Measurements from ENCODE around the gene TACSTD2.
"Not testable (repeated sequence)": the region's sequence is repeated elsewhere in the genome, so short reads cannot be mapped to it uniquely, and the experiment has no call there.

Gene TACSTD2

GRCh38 chr1:58568271-58568860 lies 8.7 kb downstream of the TACSTD2 start:
- in situ Hi-C loops (cut with HindIII; ENCODE audit: low sequenced_read_pairs) = no loop called here

- in situ Hi-C loops (cut with HindIII; ENCODE audit: low sequenced_read_pairs) = no loop called here
Measured at GRCh38 chr1:58566339-58566738, 10.7 kb downstream of the TACSTD2 start.

GRCh38 chr1:58563715-58564114 lies 13.3 kb downstream of the TACSTD2 start:
- in situ Hi-C loops (cut with HindIII; ENCODE audit: low sequenced_read_pairs) = not testable (repeated sequence)

DNA sequence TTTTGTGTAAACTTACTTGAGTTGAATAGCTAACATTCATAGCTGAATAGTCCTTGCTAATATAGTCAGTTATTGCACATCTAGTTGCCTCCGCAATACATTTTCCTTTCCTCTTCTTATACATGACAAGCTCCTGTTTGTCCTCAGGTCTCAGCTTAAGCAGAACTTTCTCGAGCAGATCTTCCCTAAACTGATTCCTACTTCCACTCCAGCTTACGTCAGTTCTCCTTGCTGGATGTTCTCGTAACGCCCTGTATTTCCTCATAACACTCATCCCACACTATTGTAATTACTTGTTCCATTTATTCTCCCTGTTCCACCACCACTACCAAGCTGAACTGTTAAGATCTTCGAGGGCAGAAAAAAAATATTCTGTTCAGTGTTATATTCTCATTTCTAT lies 15.4 kb downstream of the TACSTD2 start:
- in situ Hi-C loops (cut with HindIII; ENCODE audit: low sequenced_read_pairs) = no loop called here

GRCh38 chr1:58555393-58555792 lies 21.7 kb downstream of the TACSTD2 start:
- in situ Hi-C loops (cut with HindIII; ENCODE audit: low sequenced_read_pairs) = no loop called here

DNA sequence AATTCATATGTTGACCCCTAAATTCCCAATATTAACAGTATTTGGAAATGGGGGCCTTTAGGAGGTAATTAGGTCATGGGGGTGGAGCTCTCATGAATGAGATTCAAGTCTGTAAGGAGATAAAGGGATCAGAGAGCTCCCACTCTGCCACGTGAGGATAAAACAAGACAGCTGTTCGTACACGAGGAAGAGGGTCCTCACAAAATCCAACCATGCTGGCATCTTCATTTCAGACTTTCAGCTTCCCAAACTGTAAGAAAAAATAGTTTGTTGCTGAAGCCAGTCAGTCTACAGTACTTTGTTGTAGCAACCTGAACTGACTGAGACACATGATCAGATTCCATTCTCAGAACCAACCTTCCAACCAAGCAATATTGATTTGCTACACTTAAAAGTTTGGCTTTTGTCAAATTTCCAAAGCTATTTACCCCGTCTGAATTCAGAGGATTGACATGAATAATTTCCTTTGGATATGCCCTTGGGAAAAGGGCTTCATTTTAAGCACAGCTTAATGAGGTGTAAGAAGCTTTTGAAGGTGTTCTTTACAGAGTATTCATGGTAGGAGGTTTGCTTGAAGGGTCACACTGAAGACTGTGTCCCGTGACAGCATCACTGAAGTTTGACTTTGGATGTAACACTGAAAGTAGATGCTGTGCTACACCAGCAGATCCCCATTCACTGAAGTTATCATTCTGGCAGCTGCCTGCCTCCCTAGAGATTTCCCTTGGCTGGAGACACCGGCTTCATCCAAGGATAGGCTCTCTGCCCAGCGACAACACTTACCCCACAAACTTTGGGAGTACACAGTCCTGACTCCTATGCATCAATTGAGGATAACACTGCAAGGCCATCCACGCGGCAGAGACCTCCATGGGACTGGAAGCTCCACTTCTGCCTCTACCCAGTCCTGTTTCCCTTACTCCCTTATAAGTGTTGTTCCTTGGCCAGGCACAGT lies 25.6 kb downstream of the TACSTD2 start:
- in situ Hi-C loops (cut with HindIII; ENCODE audit: low sequenced_read_pairs) = no loop called here

DNA sequence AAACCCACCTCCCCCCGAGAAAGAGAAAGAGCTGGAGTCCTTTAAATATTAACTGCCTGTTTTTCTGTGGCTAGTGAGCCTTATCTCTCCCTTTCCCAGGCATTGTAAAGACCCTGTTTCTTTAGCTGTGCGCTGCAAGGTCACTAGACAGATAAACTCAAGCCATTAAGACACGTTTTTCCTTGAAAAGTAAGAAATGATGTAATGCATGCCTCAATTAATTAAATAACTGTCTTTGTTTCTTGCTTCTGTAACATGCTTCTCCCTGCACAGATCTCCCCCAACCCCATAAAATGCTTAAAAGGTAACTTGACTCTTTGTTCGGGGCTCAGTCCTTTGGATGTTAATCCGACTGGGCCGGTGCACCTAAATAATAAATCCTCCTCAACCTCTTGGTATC lies 27.8 kb downstream of the TACSTD2 start:
- in situ Hi-C loops (cut with HindIII; ENCODE audit: low sequenced_read_pairs) = not testable (repeated sequence)

DNA sequence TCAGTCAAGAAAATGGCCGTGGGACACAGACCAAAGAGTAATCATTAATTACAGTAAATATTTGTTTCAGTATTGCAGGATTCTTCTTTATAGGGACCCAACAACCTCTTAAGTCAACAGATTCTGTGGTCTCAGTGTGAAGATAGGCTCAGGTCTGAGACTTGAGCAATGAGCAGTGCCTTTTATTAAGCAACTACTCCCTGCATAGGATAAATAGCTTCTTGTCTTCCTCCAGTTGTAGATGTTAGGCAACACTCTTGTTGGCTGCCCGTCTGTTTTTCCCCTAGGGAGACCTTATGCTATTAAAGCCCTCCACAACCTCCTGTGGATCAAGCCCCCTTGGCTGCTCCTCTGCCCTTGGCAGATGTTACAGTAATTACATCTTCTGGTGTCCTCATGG lies 28.7 kb downstream of the TACSTD2 start:
- in situ Hi-C loops (cut with HindIII; ENCODE audit: low sequenced_read_pairs) = no loop called here

DNA sequence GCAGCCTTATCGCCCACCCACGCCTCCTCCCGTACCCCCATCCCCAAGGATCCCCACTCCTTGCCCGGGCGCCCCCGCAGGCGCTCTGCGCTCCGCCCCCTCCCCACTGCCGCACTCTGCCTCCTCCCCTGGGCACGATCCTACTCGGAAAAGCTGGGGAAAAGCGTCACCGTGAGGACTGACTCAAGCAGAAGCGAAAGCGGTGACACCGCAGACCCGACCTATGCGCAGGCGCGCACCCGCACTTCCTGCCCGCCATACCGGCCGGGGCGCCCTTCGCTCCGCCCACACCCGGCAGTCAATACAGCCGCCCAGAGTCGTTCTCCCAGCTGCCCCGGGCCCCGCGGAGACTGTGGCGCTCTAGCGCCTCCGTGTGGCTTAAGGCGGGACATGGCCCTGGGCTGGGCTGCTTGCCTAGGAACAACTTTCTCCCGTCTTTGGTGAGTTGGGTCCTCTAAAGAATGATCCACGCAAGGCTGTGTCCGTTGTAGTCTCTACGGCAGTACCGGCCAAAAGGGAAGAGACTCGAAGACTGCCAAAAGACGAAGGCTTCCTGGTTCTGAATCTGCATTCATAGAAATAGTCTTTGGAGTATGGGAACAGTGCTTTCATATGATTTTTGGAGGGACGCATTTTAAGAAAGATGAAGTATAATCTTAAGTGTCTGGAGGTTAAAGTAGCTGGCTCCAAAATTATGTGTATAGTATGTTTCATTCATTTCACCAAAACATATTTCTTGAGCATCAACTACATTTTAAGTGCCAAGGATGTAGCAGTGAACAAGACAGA lies 30.3 kb downstream of the TACSTD2 start, which contains the start of gene OMA1:
OMA1 (minus strand) TSS at position 207 of the 789 bp plus-strand sequence. CDS start 7,432 bp downstream, outside the sequence.
- in situ Hi-C loops (cut with HindIII; ENCODE audit: low sequenced_read_pairs) = no loop called here

DNA sequence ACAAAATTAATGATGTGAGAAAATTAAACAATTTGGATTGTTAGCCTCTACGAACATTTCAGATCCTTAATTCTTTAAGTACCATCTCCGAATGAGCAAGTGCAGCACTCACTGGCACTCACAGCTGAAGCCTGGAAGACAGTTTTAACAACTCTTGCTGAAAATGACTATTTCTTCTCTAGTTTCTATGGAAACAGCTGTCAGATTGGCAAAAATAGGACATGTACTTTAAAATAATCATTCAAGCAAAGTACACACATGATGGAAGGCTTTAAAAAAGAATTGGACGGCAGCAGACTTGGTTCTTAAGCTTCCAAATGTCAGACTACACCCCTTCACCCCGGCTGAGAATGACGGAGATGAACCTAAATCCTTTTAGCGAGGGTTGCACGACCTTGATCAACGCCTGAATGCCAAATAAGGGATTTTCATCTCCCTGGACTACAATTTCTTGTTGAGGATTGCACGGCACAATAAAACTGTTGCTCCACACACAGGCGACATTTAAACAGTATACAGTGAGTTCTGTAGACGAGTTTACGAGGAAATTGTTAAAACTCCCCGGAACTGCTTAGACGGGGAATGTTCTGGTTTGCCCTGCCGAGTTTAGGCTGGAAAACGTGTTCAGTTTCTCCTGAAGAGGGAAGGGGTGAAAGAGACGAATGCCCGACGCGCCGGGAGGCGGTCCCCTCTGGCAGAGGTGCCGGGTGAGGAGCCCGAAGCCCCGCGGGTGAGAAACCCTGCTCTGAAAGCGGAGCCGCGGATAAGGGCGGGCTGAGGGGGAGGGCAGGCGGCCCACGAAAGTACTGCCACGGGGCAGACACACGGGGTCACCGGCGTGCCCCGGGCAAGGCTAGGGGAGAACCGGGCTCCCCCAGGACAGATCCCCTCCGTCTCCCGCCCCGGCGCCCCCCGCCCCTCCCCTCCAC lies 31.2 kb downstream of the TACSTD2 start:
- in situ Hi-C loops (cut with HindIII; ENCODE audit: low sequenced_read_pairs) = no loop called here

- in situ Hi-C loops (cut with HindIII; ENCODE audit: low sequenced_read_pairs) = no loop called here
Measured at GRCh38 chr1:58543260-58543659, 33.8 kb downstream of the TACSTD2 start.

DNA sequence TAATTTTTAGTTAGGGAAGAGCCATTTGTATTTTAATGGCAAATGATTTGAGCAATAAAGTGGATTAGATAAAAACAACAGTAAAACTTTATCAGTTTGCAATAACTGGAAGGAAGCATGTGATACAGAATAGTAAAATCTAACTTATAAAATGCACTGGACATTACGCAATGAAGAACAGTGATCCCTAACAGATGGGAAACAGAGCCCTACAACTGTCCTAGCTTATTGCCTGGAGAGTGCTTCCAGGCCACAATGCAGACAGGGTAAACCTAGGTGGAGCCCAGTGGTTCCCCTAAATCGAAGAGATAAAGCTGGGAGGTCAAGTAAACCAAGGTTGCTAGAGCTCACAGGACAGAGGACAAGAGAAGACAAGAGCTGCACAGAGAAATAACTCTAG lies 37.5 kb downstream of the TACSTD2 start:
- in situ Hi-C loops (cut with HindIII; ENCODE audit: low sequenced_read_pairs) = no loop called here

DNA sequence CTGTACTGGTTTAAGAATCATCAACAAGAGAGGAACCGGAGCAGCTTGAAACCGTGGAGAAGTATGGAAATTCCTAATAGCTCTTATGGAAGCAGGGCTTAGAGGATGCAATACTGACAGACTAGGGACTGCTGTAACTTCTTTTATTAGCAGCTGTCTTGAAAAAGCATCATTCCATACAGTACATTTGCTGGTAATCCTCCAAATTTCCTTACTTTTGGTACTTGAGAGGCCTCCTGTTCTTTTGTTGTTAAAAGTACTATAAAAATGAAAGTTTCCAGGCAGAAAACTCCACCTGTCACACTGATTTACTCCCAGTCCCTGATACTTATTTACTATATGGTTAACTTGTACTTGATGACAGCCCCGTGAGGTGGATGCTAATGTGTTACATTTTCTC lies 38.2 kb downstream of the TACSTD2 start:
- in situ Hi-C loops (cut with HindIII; ENCODE audit: low sequenced_read_pairs) = no loop called here

DNA sequence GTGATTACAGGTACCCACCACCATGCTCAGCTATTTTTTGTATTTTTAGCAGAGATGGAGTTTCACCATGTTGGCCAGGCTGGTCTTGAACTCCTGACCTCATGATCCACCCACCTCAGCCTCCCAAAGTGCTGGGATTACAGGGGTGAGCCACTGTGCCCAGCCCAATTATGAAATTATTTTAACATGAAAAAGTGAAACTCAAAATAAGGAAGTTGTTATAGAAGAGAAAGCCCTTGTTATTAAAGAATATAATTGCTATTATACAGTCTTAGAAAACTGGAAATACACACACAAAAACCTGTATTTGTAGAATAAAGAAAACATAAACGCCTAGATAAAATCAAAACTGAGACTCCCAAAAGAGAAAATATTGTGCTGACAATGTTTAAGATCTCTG lies 45.2 kb downstream of the TACSTD2 start:
- in situ Hi-C loops (cut with HindIII; ENCODE audit: low sequenced_read_pairs) = not testable (repeated sequence)

- in situ Hi-C loops (cut with HindIII; ENCODE audit: low sequenced_read_pairs) = no loop called here
Measured at GRCh38 chr1:58529284-58529683, 47.8 kb downstream of the TACSTD2 start.

- in situ Hi-C loops (cut with HindIII; ENCODE audit: low sequenced_read_pairs) = no loop called here
Measured at GRCh38 chr1:58528518-58528917, 48.5 kb downstream of the TACSTD2 start.
